BLaER1 treated with 17β-estradiol and CSF1 and Interleukin-3, amounts not matched to agents 10 nM and 100 nM (cell line): Measurements from ENCODE around the gene LACTBL1.

Experiments used
- H3K27ac ChIP-seq, 11 experiments: shearing (Covaris generic); formaldehyde crosslinking; 2 replicates each; pipeline ENCODE4 v1.8.1; 2022
- H3K27me3 ChIP-seq, 11 experiments: shearing (Covaris generic); formaldehyde crosslinking; 2 replicates each; pipeline ENCODE4 v1.8.1; 2022
- H3K36me3 ChIP-seq, 11 experiments: shearing (Covaris generic); formaldehyde crosslinking; 2 replicates each; pipeline ENCODE4 v1.8.1; 2022
- H3K4me1 ChIP-seq, 10 experiments: shearing (Covaris generic); formaldehyde crosslinking; 2 replicates each; pipeline ENCODE4 v1.8.1; 2022
- H3K4me2 ChIP-seq, 11 experiments: shearing (Covaris generic); formaldehyde crosslinking; 2 replicates each; pipeline ENCODE4 v1.8.1; 2022
- H3K4me3 ChIP-seq, 10 experiments: shearing (Covaris generic); formaldehyde crosslinking; 2 replicates each; pipeline ENCODE4 v1.8.1; 2022
- H3K9ac ChIP-seq, 11 experiments: shearing (Covaris generic); formaldehyde crosslinking; 2 replicates each; pipeline ENCODE4 v1.8.1; 2022
- H3K9me3 ChIP-seq, 11 experiments: shearing (Covaris generic); formaldehyde crosslinking; replicated peaks in 1 of 11; 2 replicates each; pipeline ENCODE4 v1.8.1; 2022
- H4K20me1 ChIP-seq, 11 experiments: shearing (Covaris generic); formaldehyde crosslinking; 2 replicates each; pipeline ENCODE4 v1.8.1; 2022
- Cebpa-rat ChIP-seq, 11 experiments: shearing (Covaris generic); IDR thresholded peaks; 2 replicates each; pipeline ENCODE4 v1.8.1; 2022

The LACTBL1 gene

DNA sequence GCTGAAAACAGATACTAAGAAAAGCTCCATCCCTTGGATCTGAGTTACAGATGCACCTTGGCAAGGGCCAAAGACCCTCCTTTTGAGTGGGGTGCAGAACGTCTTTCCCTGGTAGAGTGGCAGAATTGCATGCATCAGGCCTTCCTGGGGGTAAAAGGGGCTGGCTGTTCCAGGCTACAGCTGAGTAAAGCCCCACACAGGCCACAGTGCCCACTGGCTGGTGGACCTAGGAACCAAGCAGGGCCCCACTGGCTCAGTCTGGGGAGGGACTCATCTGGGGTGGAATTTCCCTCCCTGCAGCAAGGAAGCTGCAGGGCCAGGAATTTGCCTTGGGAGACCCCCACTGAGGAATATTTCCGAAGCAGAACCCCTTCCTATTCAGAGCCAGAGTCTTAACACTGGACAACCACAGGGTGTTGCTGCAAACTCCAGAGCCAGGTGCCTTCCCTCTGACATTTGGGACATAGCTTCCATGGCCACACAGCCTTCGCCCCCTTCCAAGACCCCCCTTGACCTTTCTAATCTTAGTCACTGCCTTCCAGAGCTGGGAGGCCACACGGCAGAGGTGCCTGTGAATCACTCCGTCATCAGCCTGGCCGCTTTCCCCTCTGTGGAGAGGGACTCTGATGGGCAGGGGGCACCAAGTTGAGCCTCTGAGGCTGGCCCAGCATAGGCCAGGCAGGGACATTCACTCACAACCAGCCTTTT, 52.5 kb downstream of the LACTBL1 start:
- H4K20me1 ChIP-seq: 0 out of 22 replicates have a peak, but pooled peaks cover 0 to 5% (median 0%) of the 10 kb centered on the region in 11 experiments
- no peak overlapping the region for H3K4me2 ChIP-seq
- no peaks in the 10 kb centered on the region for H3K27me3 ChIP-seq
- H3K9ac ChIP-seq: no peak overlapping the region
- no peak overlapping the region for H3K4me3 ChIP-seq
- TF ChIP-seq Cebpa-rat (IDR thresholded peaks at IDR 0.05): no peak
- H3K4me1 ChIP-seq: peaks cover 18 to 43% (median 36%) of the 10 kb centered on the region in 10 experiments
- no peaks in the 10 kb centered on the region for H3K9me3 ChIP-seq
- no peaks in the 10 kb centered on the region for H3K36me3 ChIP-seq
- H3K27ac ChIP-seq: no peak overlapping the region

GRCh38 chr1:22919341-22920025, 53.2 kb downstream of the LACTBL1 start:
- Histone ChIP-seq H3K36me3 (no peaks in the 10 kb centered on the region), H3K9me3 (no peaks in the 10 kb centered on the region), H3K27ac (no peak overlapping the region), H3K4me3 (no peak overlapping the region), H3K9ac (no peak overlapping the region), H3K4me2 (no peak overlapping the region), H3K4me1 (peaks cover 25 to 50% (median 43%) of the 10 kb centered on the region in 10 experiments), H3K27me3 (no peaks in the 10 kb centered on the region), H4K20me1 (0 out of 22 replicates have a peak, but pooled peaks cover 0 to 12% (median 0%) of the 10 kb centered on the region in 11 experiments)
- no peak for TF ChIP-seq Cebpa-rat (IDR thresholded peaks at IDR 0.05)

- no peak overlapping the region for H3K9ac ChIP-seq
- H3K27ac ChIP-seq: no peak overlapping the region
- H3K4me1 ChIP-seq: peaks cover 26 to 58% (median 51%) of the 10 kb centered on the region in 10 experiments
- TF ChIP-seq Cebpa-rat (IDR thresholded peaks at IDR 0.05): no peak
- H3K4me3 ChIP-seq: no peak overlapping the region
- H3K9me3 ChIP-seq: no peaks in the 10 kb centered on the region
- no peaks in the 10 kb centered on the region for H3K27me3 ChIP-seq
- H3K4me2 ChIP-seq: no peak overlapping the region
- 0 out of 22 replicates have a peak, but pooled peaks cover 0 to 13% (median 0%) of the 10 kb centered on the region in 11 experiments for H4K20me1 ChIP-seq
- H3K36me3 ChIP-seq: no peaks in the 10 kb centered on the region
These were observed 54.0 kb downstream of the LACTBL1 start for GRCh38 chr1:22918644-22919043.

GRCh38 chr1:22917989-22918388, 54.7 kb downstream of the LACTBL1 start:
- Histone ChIP-seq H3K4me1 (peaks cover 26 to 64% (median 58%) of the 10 kb centered on the region in 10 experiments), H3K9ac (no peak overlapping the region), H3K27me3 (no peaks in the 10 kb centered on the region), H3K27ac (no peak overlapping the region), H3K4me3 (no peak overlapping the region), H3K36me3 (no peaks in the 10 kb centered on the region), H4K20me1 (0 out of 22 replicates have a peak, but pooled peaks cover 0 to 13% (median 0%) of the 10 kb centered on the region in 11 experiments), H3K9me3 (no peaks in the 10 kb centered on the region), H3K4me2 (peak overlapping the region in 8 of 11 experiments; percentile 77 to 95 (median 86); a peak in 11 of 22 replicates)
- no peak for TF ChIP-seq Cebpa-rat (IDR thresholded peaks at IDR 0.05)

DNA sequence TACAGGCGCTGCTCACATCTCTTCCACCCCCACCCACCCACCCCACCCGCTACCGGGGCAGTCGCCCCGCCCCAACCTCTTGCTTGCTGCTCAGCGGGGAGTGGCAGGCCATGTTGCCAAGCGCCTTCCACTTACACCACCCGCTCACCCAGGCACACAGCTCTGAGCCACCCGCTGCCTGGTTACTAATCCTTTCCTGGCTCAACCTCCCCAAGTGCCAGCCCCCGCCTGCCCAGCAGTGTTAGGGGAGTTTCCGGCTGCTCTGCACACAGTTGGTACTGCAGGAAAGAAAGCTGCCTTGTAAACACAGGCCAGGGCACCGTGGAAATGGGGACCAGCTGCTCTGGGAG, 56.2 kb downstream of the LACTBL1 start:
- 0 out of 20 replicates have a peak overlapping the region, but pooled peaks of 1 of the 10 experiments have one; percentile 16 for H3K4me3 ChIP-seq
- H3K36me3 ChIP-seq: no peaks in the 10 kb centered on the region
- peak overlapping the region; percentile 77 to 95 (median 85) for H3K4me2 ChIP-seq
- peaks cover 26 to 67% (median 61%) of the 10 kb centered on the region in 10 experiments for H3K4me1 ChIP-seq
- H3K27me3 ChIP-seq: no peaks in the 10 kb centered on the region
- peak overlapping the region in 4 of 11 experiments; percentile 30 to 43 (median 40); a peak in 5 of 22 replicates for H3K9ac ChIP-seq
- peaks cover 0 to 13% (median 0%) of the 10 kb centered on the region in 11 experiments; a peak in 1 of 22 replicates for H4K20me1 ChIP-seq
- no peak for TF ChIP-seq Cebpa-rat (IDR thresholded peaks at IDR 0.05)
- peak overlapping the region in 1 of 11 experiments; percentile 17; a peak in 3 of 22 replicates for H3K27ac ChIP-seq
- H3K9me3 ChIP-seq: no peaks in the 10 kb centered on the region

- peak overlapping the region; percentile 77 to 95 (median 85) for H3K4me2 ChIP-seq
- H3K4me3 ChIP-seq: no peak overlapping the region
- H3K9ac ChIP-seq: peak overlapping the region in 3 of 11 experiments; percentile 24 to 33 (median 28); a peak in 2 of 22 replicates
- H3K27ac ChIP-seq: peak overlapping the region in 2 of 11 experiments; percentile 2 to 19; a peak in 1 of 22 replicates
- no peaks in the 10 kb centered on the region for H3K27me3 ChIP-seq
- H4K20me1 ChIP-seq: peaks cover 0 to 13% (median 0%) of the 10 kb centered on the region in 11 experiments; a peak in 1 of 22 replicates
- H3K36me3 ChIP-seq: no peaks in the 10 kb centered on the region
- TF ChIP-seq Cebpa-rat (IDR thresholded peaks at IDR 0.05): no peak
- no peaks in the 10 kb centered on the region for H3K9me3 ChIP-seq
- H3K4me1 ChIP-seq: peaks cover 26 to 62% (median 56%) of the 10 kb centered on the region in 10 experiments
These were observed 56.7 kb downstream of the LACTBL1 start for GRCh38 chr1:22915816-22916470.

DNA sequence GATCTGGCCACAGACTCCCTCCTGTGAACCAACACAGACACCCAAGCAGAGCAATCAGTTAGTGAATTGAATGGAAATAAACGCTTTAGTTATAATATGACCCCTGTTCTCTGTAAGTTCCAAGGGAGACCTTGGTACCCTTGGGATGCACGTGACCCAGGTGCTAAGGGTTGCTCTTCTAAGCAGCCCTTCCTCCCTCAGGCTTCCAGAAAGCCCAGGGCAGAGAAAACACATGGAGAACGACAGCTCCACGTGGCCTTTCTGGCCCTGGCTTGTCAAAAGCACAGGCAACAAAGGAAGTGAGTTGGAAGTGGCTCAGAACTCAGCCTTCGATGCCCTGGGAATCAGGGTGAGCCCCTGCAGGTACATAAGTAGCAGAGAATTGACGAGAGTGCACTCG, 57.4 kb downstream of the LACTBL1 start:
- Histone ChIP-seq H3K27ac (0 out of 22 replicates have a peak overlapping the region, but pooled peaks of 1 of the 11 experiments have one; percentile 2), H3K4me3 (no peak overlapping the region), H3K4me1 (peaks cover 26 to 58% (median 55%) of the 10 kb centered on the region in 10 experiments), H3K27me3 (no peaks in the 10 kb centered on the region), H3K4me2 (peak overlapping the region; percentile 46 to 95 (median 83); a peak in 21 of 22 replicates), H3K36me3 (no peaks in the 10 kb centered on the region), H3K9ac (no peak overlapping the region), H4K20me1 (peaks cover 0 to 13% (median 0%) of the 10 kb centered on the region in 11 experiments; a peak in 1 of 22 replicates), H3K9me3 (no peaks in the 10 kb centered on the region)
- TF ChIP-seq Cebpa-rat (IDR thresholded peaks at IDR 0.05): no peak

DNA sequence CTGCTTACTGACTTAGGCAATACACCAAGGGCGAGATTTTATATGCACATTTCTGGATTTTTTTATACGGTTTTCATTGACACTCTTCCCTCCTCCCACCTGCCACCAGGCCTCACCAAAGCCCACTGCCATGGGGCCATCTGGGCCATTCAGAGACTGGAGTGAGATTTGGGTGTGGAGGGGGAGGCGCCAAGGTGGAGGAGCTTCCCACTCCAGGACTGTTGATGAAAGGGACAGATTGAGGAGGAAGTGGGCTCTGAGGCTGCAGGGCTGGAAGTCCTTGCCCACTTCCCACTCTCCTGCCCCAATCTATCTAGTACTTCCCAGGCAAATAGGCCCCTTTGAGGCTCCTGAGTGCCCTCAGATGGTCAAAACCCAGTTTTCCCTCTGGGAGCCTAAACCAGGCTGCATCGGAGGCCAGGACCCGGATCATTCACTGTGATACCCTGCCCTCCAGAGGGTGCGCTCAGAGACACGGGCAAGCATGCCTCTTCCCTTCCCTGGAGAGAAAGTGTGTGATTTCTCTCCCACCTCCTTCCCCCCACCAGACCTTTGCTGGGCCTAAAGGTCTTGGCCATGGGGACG, 57.9 kb downstream of the LACTBL1 start:
- TF ChIP-seq Cebpa-rat (IDR thresholded peaks at IDR 0.05): no peak
- no peak overlapping the region for H3K4me3 ChIP-seq
- peaks cover 26 to 58% (median 55%) of the 10 kb centered on the region in 10 experiments for H3K4me1 ChIP-seq
- H3K9me3 ChIP-seq: no peaks in the 10 kb centered on the region
- H3K9ac ChIP-seq: no peak overlapping the region
- H3K36me3 ChIP-seq: no peaks in the 10 kb centered on the region
- H3K27me3 ChIP-seq: no peaks in the 10 kb centered on the region
- no peak overlapping the region for H3K27ac ChIP-seq
- peak overlapping the region; percentile 46 to 95 (median 83); a peak in 21 of 22 replicates for H3K4me2 ChIP-seq
- H4K20me1 ChIP-seq: peaks cover 0 to 13% (median 0%) of the 10 kb centered on the region in 11 experiments; a peak in 1 of 22 replicates
